Trophoblast cell (in vitro differentiated cells and primary cell): ENCODE data around the gene NOD1.

Source experiments
- DNase-seq, 2 donors: peaks; one replicate each; pipeline ENCODE4 v3.0.0-alpha.2; 2016
- H2AFZ ChIP-seq: 2 replicates; pipeline ENCODE4 v1.6.1; 2013; ENCODE audit warnings: low read length, moderate library complexity, mild to moderate bottlenecking; ENCODE audit not compliant: insufficient read depth, poor library complexity
- H2AK5ac ChIP-seq: 2 replicates; pipeline ENCODE4 v1.6.1; 2013; ENCODE audit warnings: mild to moderate bottlenecking, low read length
- H2BK120ac ChIP-seq: 2 replicates; pipeline ENCODE4 v1.6.1; 2013; ENCODE audit warnings: low read length, mild to moderate bottlenecking, moderate library complexity; ENCODE audit not compliant: insufficient read depth, poor library complexity
- H2BK12ac ChIP-seq: 2 replicates; pipeline ENCODE4 v1.6.1; 2013; ENCODE audit warnings: mild to moderate bottlenecking, low read length, moderate library complexity
- H2BK5ac ChIP-seq: 2 replicates; pipeline ENCODE4 v1.6.1; 2013; ENCODE audit warnings: low read length, low read depth, moderate library complexity, mild to moderate bottlenecking; ENCODE audit not compliant: poor library complexity
- H3K14ac ChIP-seq: 2 replicates; pipeline ENCODE4 v1.6.1; 2013; ENCODE audit warnings: mild to moderate bottlenecking, low read length
- H3K18ac ChIP-seq: 2 replicates; pipeline ENCODE4 v1.6.1; 2013; ENCODE audit warnings: mild to moderate bottlenecking, low read length
- H3K23ac ChIP-seq: 2 replicates; pipeline ENCODE4 v1.6.1; 2013; ENCODE audit warnings: low read length
- H3K27ac ChIP-seq: 2 replicates; pipeline ENCODE4 v1.5.1; 2013; ENCODE audit warnings: low read depth, mild to moderate bottlenecking, inconsistent platforms, low read length, moderate library complexity
- H3K27me3 ChIP-seq: 2 replicates; pipeline ENCODE4 v1.6.1; 2013; ENCODE audit warnings: inconsistent platforms, mild to moderate bottlenecking, low read length, moderate library complexity; ENCODE audit not compliant: insufficient read depth
- H3K36me3 ChIP-seq, 2 experiments: 1 replicate in 1 of 2; 2 replicates in 1 of 2; pipeline ENCODE4 v1.6.1; 2013; ENCODE audit warnings: low read length in 2 of 2, mild to moderate bottlenecking in 2 of 2, moderate library complexity in 1 of 2; ENCODE audit not compliant: insufficient read depth in 2 of 2, control insufficient read depth in 1 of 2
- H3K4ac ChIP-seq: 2 replicates; pipeline ENCODE4 v1.6.1; 2013; ENCODE audit warnings: low read depth, mild to moderate bottlenecking, low read length, moderate library complexity
- H3K4me1 ChIP-seq, 2 experiments: 1 replicate in 1 of 2; 2 replicates in 1 of 2; pipeline ENCODE4 v1.6.1; 2013; ENCODE audit warnings: low read length in 2 of 2, mild to moderate bottlenecking in 2 of 2, moderate library complexity in 1 of 2; ENCODE audit not compliant: insufficient read depth in 2 of 2, control insufficient read depth in 1 of 2
- H3K4me2 ChIP-seq: 2 replicates; pipeline ENCODE4 v1.6.1; 2013; ENCODE audit warnings: inconsistent platforms, mild to moderate bottlenecking, low read length, moderate library complexity
- H3K4me3 ChIP-seq: 2 replicates; pipeline ENCODE4 v1.5.1; 2013; ENCODE audit warnings: mild to moderate bottlenecking, low read depth, low read length, inconsistent platforms
- H3K79me1 ChIP-seq: one replicate; pipeline ENCODE4 v1.6.1; 2013; ENCODE audit warnings: low read length
- H3K79me2 ChIP-seq: 2 replicates; pipeline ENCODE4 v1.6.1; 2013; ENCODE audit warnings: low read length, mild to moderate bottlenecking; ENCODE audit not compliant: control insufficient read depth, insufficient read depth, poor library complexity
- H3K9ac ChIP-seq: 2 replicates; pipeline ENCODE4 v1.6.1; 2013; ENCODE audit warnings: mild to moderate bottlenecking, low read length
- H3K9me3 ChIP-seq: 2 replicates; pipeline ENCODE4 v1.6.1; 2013; ENCODE audit warnings: low read depth, mild to moderate bottlenecking, control low read depth, inconsistent platforms, low read length; ENCODE audit not compliant: insufficient read depth
- H4K12ac ChIP-seq: 2 replicates; pipeline ENCODE4 v1.6.1; 2013; ENCODE audit warnings: low read depth, mild to moderate bottlenecking, low read length, moderate library complexity
- H4K8ac ChIP-seq: 2 replicates; pipeline ENCODE4 v1.6.1; 2013; ENCODE audit warnings: low read depth, mild to moderate bottlenecking, low read length, moderate library complexity
- H4K91ac ChIP-seq: one replicate; pipeline ENCODE4 v1.6.1; 2013; ENCODE audit warnings: low read depth, mild to moderate bottlenecking, low read length, moderate library complexity
- WGBS: extraction: QIAGEN DNeasy Blood & Tissue Kit; methylation state at CpG from one replicate; pipeline ENCODE4 v1.1.7; 2013; ENCODE audit warnings: missing lambda C conversion rate; ENCODE audit not compliant: insufficient read length, insufficient coverage; ENCODE audit errors: extremely low coverage; 5-methylcytosine and 5-hydroxymethylcytosine counted together

Gene NOD1

DNA sequence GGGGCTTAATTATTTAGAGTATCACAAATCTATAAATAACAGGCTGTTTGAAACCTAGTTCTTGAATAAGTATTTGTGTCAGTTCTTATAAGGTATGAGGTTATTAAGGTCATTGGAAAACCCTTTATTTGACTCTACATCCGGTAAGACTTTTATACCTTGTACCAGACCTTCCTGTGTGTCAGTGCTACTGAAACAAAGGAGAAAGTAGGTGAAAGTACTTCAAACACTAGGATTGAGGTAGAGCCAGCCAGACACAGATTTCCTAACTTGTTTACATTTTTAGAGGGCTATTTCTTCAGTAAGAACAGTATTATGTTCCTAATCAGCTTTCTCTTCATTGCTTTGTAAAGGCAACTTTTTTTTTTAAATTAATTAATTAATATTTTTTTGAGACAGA, 100.3 kb downstream of the NOD1 start:
- no peaks in the 10 kb centered on the region for H3K4me1 ChIP-seq
- H3K27ac ChIP-seq = no peak overlapping the region
- no peak overlapping the region for H3K23ac ChIP-seq
- peak in 1 of 2 donors; percentile 4 for DNase-seq
- H2AFZ ChIP-seq = no peak overlapping the region
- H4K91ac ChIP-seq = no peak overlapping the region
- no peak overlapping the region for H4K8ac ChIP-seq
- no peak overlapping the region for H3K14ac ChIP-seq
- H3K79me2 ChIP-seq = no peaks in the 10 kb centered on the region
- no peak overlapping the region for H2AK5ac ChIP-seq
- no peak overlapping the region for H2BK12ac ChIP-seq
- H3K9ac ChIP-seq = no peak overlapping the region
- H4K12ac ChIP-seq = no peak overlapping the region
- no peaks in the 10 kb centered on the region for H3K79me1 ChIP-seq
- H2BK5ac ChIP-seq = no peak overlapping the region
- H3K9me3 ChIP-seq = no peaks in the 10 kb centered on the region
- no CpG with 5 or more reads among the region's 1 CpG for WGBS
- no peak overlapping the region for H3K4ac ChIP-seq
- H3K27me3 ChIP-seq = no peaks in the 10 kb centered on the region
- no peak overlapping the region for H3K4me2 ChIP-seq
- H3K18ac ChIP-seq = no peak overlapping the region
- H2BK120ac ChIP-seq = no peak overlapping the region
- H3K36me3 ChIP-seq = no peaks in the 10 kb centered on the region
- H3K4me3 ChIP-seq = no peak overlapping the region
